Dermis blood vessel endothelial cell (primary cell): ENCODE data around the gene ADAMTS3. TPM values are rescaled to one million over a fixed set of nuclear protein-coding genes. Genes with fewer than 3 reads are reported as not detected.

Source experiments
- DNase-seq: peaks from one replicate; pipeline ENCODE4 v3.0.0; 2010
- total RNA-seq: library from RNA; depleted of rRNA; stranded (reverse); fragments of >200 nt; gene quantifications from 2 replicates; pipeline ENCODE4 v1.2.3, GENCODE V29; 2014

Gene ADAMTS3
- total RNA-seq, 1 donor from 2014 or later = 0.68 TPM

GRCh38 chr4:72283357-72283756, 285.7 kb downstream of the ADAMTS3 start:
- DNase-seq = no peak

- DNase-seq = no peak
Measured at GRCh38 chr4:72280252-72280651, 288.8 kb downstream of the ADAMTS3 start.

- no peak for DNase-seq
Measured at GRCh38 chr4:72275381-72275780, 293.6 kb downstream of the ADAMTS3 start.

DNA sequence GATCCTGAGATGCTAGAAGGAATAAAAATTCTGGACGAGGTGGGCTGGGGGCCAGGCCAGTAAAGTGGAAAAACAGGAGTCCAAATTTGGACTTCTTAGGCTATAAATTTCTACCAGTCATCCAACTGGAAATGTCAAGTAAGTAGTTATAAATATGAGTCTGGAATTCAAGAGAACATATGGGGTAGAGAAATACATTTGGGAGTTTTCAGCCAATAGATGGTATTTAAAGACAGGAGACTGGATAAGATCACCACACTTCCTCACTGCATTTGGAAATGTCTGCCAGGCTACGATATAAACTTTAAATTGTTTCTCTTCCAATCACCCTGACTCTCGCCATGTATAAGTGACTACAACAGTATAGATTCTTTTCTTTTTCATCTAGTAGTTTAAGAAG, 294.8 kb downstream of the ADAMTS3 start:
- DNase-seq = no peak

GRCh38 chr4:72255269-72255668, 313.8 kb downstream of the ADAMTS3 start:
- DNase-seq = no peak

GRCh38 chr4:72243641-72244040, 325.4 kb downstream of the ADAMTS3 start:
- no peak for DNase-seq

DNA sequence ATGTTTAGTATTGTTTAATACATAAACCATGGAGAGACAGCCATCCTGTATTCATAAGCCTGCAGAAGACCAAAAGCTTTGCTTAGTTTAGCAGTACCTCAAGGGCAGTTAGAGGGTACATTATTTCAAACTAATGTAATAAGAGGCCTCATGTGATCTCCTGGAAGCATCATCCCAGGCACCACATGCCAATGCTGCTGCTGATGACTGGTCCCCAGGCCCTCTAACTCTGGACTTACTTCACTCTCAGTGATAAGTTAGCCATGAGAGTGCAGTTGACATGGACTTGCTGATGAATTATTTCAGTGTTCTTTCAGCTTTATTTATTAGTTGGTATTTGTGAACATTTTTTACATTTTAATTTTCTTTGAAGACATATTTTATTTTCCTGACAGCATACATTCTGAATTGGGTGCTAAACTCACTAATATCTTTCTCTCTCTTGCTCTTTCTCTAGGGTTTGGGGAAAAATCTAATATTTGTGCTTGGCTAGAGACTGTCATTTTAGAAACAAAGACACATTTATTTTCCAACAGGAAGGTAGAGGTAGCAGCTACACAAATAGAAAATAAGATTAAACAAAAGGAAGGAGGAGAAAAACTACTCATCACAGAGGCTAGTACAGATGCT, 329.4 kb downstream of the ADAMTS3 start:
- no peak for DNase-seq
